OCI-LY7 (cell line): ENCODE results near the gene STAT1. TPM values are rescaled to one million over a fixed set of nuclear protein-coding genes. Genes with fewer than 3 reads are reported as not detected.

Source experiments
- BruUV-seq: library from RNA; stranded (reverse); fragments of 400-500 nt; replicated peaks from 2 replicates; lab custom pipeline; 2021; lab: Mats Ljungman, UMichigan
- CTCF ChIA-PET: fragments of 300-600 bp; sonication (Branson Sonifier 250); formaldehyde crosslinking; loops from one replicate; lab custom pipeline; 2022; ENCODE audit warnings: antibody characterized with exemption; ENCODE audit not compliant: unreplicated experiment; lab: Charles Lee
- POLR2A ChIA-PET: fragments of 300-600 bp; sonication (Branson Sonifier 250); formaldehyde crosslinking; loops from one replicate; lab custom pipeline; 2022; ENCODE audit warnings: antibody characterized with exemption; lab: Charles Lee
- DNase-seq: peaks from one replicate; pipeline ENCODE4 v3.0.0-alpha.2; 2015; ENCODE audit warnings: low spot score
- H2AFZ ChIP-seq: fragments of 200-600 bp; sonication (generic), shearing (Covaris generic); 2 replicates; pipeline ENCODE4 v1.6.1; 2014; ENCODE audit warnings: mild to moderate bottlenecking, antibody characterized with exemption, low read length, moderate library complexity
- H3K27ac ChIP-seq: fragments of 200-600 bp; sonication (generic); 2 replicates; pipeline ENCODE4 v1.5.1; 2014; ENCODE audit warnings: mixed run types, low read depth, mild to moderate bottlenecking, moderate library complexity, low read length, inconsistent platforms; ENCODE audit not compliant: poor library complexity, severe bottlenecking
- H3K36me3 ChIP-seq: fragments of 200-600 bp; sonication (generic); 2 replicates; pipeline ENCODE4 v1.6.1; 2014; ENCODE audit warnings: mild to moderate bottlenecking, antibody characterized with exemption, low read length, moderate library complexity, mixed read lengths; ENCODE audit not compliant: insufficient read depth
- H3K4me1 ChIP-seq: fragments of 200-600 bp; sonication (generic); 2 replicates; pipeline ENCODE4 v1.5.1; 2014; ENCODE audit warnings: mild to moderate bottlenecking, low read length; ENCODE audit not compliant: insufficient read depth, poor library complexity, severe bottlenecking
- H3K4me2 ChIP-seq: fragments of 200-600 bp; sonication (generic); 2 replicates; pipeline ENCODE4 v1.6.1; 2014; ENCODE audit warnings: mild to moderate bottlenecking, low read length
- H3K4me3 ChIP-seq: fragments of 200-600 bp; sonication (generic); 2 replicates; pipeline ENCODE4 v1.5.1; 2014; ENCODE audit warnings: mild to moderate bottlenecking, low read depth, low read length; ENCODE audit not compliant: poor library complexity, severe bottlenecking
- H3K79me2 ChIP-seq: fragments of 200-600 bp; sonication (generic); 2 replicates; pipeline ENCODE4 v1.6.1; 2016; ENCODE audit warnings: low read depth, mild to moderate bottlenecking, low read length, moderate library complexity, mixed read lengths; ENCODE audit not compliant: insufficient read depth
- H3K9me2 ChIP-seq: fragments of 200-600 bp; sonication (generic); 2 replicates; pipeline ENCODE4 v1.6.1; 2016; ENCODE audit warnings: mild to moderate bottlenecking, low read length, mixed read lengths; ENCODE audit not compliant: insufficient read depth
- H3K9me3 ChIP-seq: fragments of 200-600 bp; sonication (generic); 2 replicates; pipeline ENCODE4 v1.6.1; 2014; ENCODE audit warnings: mild to moderate bottlenecking, mixed run types, low read length, mixed read lengths
- H4K20me1 ChIP-seq: fragments of 200-600 bp; sonication (generic); 2 replicates; pipeline ENCODE4 v1.6.1; 2014; ENCODE audit warnings: mild to moderate bottlenecking, antibody characterized with exemption, low read length, moderate library complexity, mixed read lengths; ENCODE audit not compliant: insufficient read depth
- CTCF ChIP-seq: fragments of 200-600 bp; sonication (generic); conservative IDR thresholded peaks from 2 replicates; pipeline ENCODE4 v1.5.1; 2014; ENCODE audit warnings: mild to moderate bottlenecking, antibody characterized with exemption, low read length, moderate library complexity, mixed read lengths
- EZH2phosphoT487 ChIP-seq: fragments of 200-600 bp; sonication (generic); IDR thresholded peaks from 2 replicates; pipeline ENCODE4 v1.6.1; 2018; ENCODE audit warnings: low read depth, borderline replicate concordance, mild to moderate bottlenecking, mixed run types, antibody characterized with exemption, low read length, moderate library complexity, mixed read lengths
- intact Hi-C: fragments of 100-400 bp; cut with micrococcal nuclease; formaldehyde crosslinking; loops from one replicate; pipeline ENCODE4 v1.10.0; 2022; ENCODE audit not compliant: unreplicated experiment
- total RNA-seq, 2 experiments: library from RNA; depleted of rRNA in 1 of 2; stranded (reverse); fragments of >200 nt in 1 of 2; shearing (Covaris generic) in 1 of 2; gene quantifications; 2 replicates each; pipeline ENCODE4 v1.2.3, GENCODE V29; 2014 to 2022

STAT1 gene
- total RNA-seq, 2 experiments from 2014 or later = 23.0 to 23.1 TPM

- CTCF ChIA-PET = interaction anchor here (1.5 to 1.9 kb wide), 3 partner anchors 9 to 104 kb away, joined by 4 to 7 read pairs (median 4); no protein-coding TSS in a partner anchor
- no peaks in the 10 kb centered on the region for H3K9me3 ChIP-seq
- TF ChIP-seq CTCF = peak; percentile 90
- no peak for TF ChIP-seq EZH2phosphoT487
- H3K9me2 ChIP-seq = no peaks in the 10 kb centered on the region
- H3K4me2 ChIP-seq = peak overlapping the region; percentile 43
- peaks cover 7% of the 10 kb centered on the region for H3K4me1 ChIP-seq
- POLR2A ChIA-PET = interaction anchor here (0.5 to 1.5 kb wide), 10 partner anchors 10 to 774 kb away, joined by 3 to 5 read pairs (median 4); no protein-coding TSS in a partner anchor
- no peaks in the 10 kb centered on the region for H4K20me1 ChIP-seq
- intact Hi-C loops = loop anchor here (1.0 to 5.0 kb wide), 2 partner anchors 103 to 470 kb away; no protein-coding TSS in a partner anchor
- DNase-seq = peak; percentile 61
- no peak overlapping the region for H3K4me3 ChIP-seq
- BruUV-seq = no TSS peak
- H3K36me3 ChIP-seq = no peaks in the 10 kb centered on the region
- no peak overlapping the region for H3K27ac ChIP-seq
- H2AFZ ChIP-seq = peak overlapping the region; percentile 73; the same call in 1 of the 2 replicates
- H3K79me2 ChIP-seq = no peaks in the 10 kb centered on the region
These were observed 38.1 kb upstream of the STAT1 start for GRCh38 chr2:191051825-191052778.

- Histone ChIP-seq H3K27ac (no peak overlapping the region), H3K9me2 (no peaks in the 10 kb centered on the region), H3K4me2 (0 out of 2 replicates have a peak overlapping the region, but pooled peaks have one; percentile 43), H3K4me3 (no peak overlapping the region), H4K20me1 (no peaks in the 10 kb centered on the region), H3K79me2 (no peaks in the 10 kb centered on the region), H3K9me3 (no peaks in the 10 kb centered on the region), H3K4me1 (peaks cover 7% of the 10 kb centered on the region), H2AFZ (no peak overlapping the region; the same call in 1 of the 2 replicates), H3K36me3 (no peaks in the 10 kb centered on the region)
- no TSS peak for BruUV-seq
- CTCF ChIA-PET = no interaction called here
- DNase-seq = no peak
- no peak for TF ChIP-seq EZH2phosphoT487
- TF ChIP-seq CTCF = no peak
- POLR2A ChIA-PET = interaction anchor here (0.5 to 1.4 kb wide), 4 partner anchors 14 to 773 kb away, joined by 3 to 5 read pairs (median 4); no protein-coding TSS in a partner anchor
- intact Hi-C loops = loop anchor here (5.0 kb wide), 1 partner anchor 471 kb away; no protein-coding TSS in a partner anchor
These were observed 37.2 kb upstream of the STAT1 start for GRCh38 chr2:191051177-191051576.
